DND-41 (cell line): ENCODE results near the gene PLD1.

ENCODE experiments used
- ATAC-seq: fragments of 200-7000 bp; cut with Tn5 transposase; 3 replicates; pipeline ENCODE4 v1.9.1; 2021; ENCODE audit warnings: low read depth; ENCODE audit not compliant: insufficient read depth
- DNase-seq: peaks from one replicate; pipeline ENCODE4 v3.0.0-alpha.2; 2020
- H2AFZ ChIP-seq: 2 replicates; pipeline ENCODE4 v1.6.0; 2012; ENCODE audit warnings: low read depth, low read length
- H3K27ac ChIP-seq: 2 replicates; pipeline ENCODE4 v1.5.1; 2012; ENCODE audit warnings: low read length, inconsistent platforms
- H3K27me3 ChIP-seq: fragments of 200-600 bp; sonication (generic); 2 replicates; pipeline ENCODE4 v1.6.0; 2012; ENCODE audit warnings: low read length, mild to moderate bottlenecking, inconsistent platforms; ENCODE audit not compliant: insufficient read depth, poor library complexity
- H3K36me3 ChIP-seq: 2 replicates; pipeline ENCODE4 v1.5.1; 2012; ENCODE audit warnings: low read length, inconsistent platforms; ENCODE audit not compliant: insufficient read depth
- H3K4me1 ChIP-seq: 2 replicates; pipeline ENCODE4 v1.5.1; 2012; ENCODE audit warnings: mild to moderate bottlenecking, low read length; ENCODE audit not compliant: insufficient read depth
- H3K4me2 ChIP-seq: 2 replicates; pipeline ENCODE4 v1.6.0; 2012; ENCODE audit warnings: mild to moderate bottlenecking, moderate library complexity, low read length, inconsistent platforms; ENCODE audit not compliant: insufficient read depth
- H3K4me3 ChIP-seq, 2 experiments: fragments of 200-600 bp in 1 of 2; shearing (Covaris generic) in 1 of 2; 2 replicates each; pipeline ENCODE4 v1.5.1; 2012 to 2016; ENCODE audit warnings: inconsistent platforms in 2 of 2, low read length in 2 of 2, mild to moderate bottlenecking in 2 of 2, low read depth in 1 of 2, moderate library complexity in 1 of 2
- H3K79me2 ChIP-seq: 2 replicates; pipeline ENCODE4 v1.6.0; 2012; ENCODE audit warnings: low read length, inconsistent platforms; ENCODE audit not compliant: insufficient read depth
- H3K9ac ChIP-seq: 2 replicates; pipeline ENCODE4 v1.6.0; 2012; ENCODE audit warnings: low read depth, mild to moderate bottlenecking, inconsistent platforms, low read length, moderate library complexity
- H3K9me3 ChIP-seq: 2 replicates; pipeline ENCODE4 v1.5.1; 2012; ENCODE audit warnings: low read length, moderate library complexity, mild to moderate bottlenecking, inconsistent platforms; ENCODE audit not compliant: insufficient read depth, severe bottlenecking
- H4K20me1 ChIP-seq: 2 replicates; pipeline ENCODE4 v1.6.0; 2012; ENCODE audit warnings: low read length; ENCODE audit not compliant: insufficient read depth
- CTCF ChIP-seq: IDR thresholded peaks from 2 replicates; pipeline ENCODE4 v1.5.1; 2012; ENCODE audit warnings: borderline replicate concordance, low read length, moderate library complexity, mild to moderate bottlenecking; ENCODE audit not compliant: poor library complexity, severe bottlenecking; ENCODE audit errors: extremely low read depth
- EZH2 ChIP-seq: IDR thresholded peaks from 3 replicates; pipeline ENCODE4 v1.6.1; 2012; ENCODE audit warnings: borderline replicate concordance, low read depth, mild to moderate bottlenecking, moderate library complexity, low read length, inconsistent platforms; ENCODE audit not compliant: severe bottlenecking

Gene PLD1

DNA sequence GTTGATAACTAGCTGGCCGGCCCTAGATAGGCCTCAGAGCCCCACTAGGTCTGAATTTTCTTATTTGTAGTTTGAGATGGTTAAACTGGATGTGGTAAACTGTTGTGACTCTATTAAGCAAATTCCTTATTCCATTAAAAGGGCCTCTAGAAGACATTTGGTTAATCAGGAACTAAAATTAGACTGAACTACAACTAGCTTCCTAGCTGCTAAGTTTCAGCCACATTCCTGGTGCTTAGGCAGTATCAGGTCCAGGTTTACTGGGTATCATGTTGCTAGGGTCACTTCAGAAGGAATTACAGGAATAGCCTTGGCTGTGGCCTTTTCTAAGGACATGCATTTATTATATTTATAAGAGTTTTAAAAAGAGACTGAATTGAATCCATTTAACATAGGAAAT is 136.3 kb downstream of the PLD1 start:
- no peak overlapping the region for H3K4me2 ChIP-seq
- H4K20me1 ChIP-seq = no peaks in the 10 kb centered on the region
- no peak overlapping the region for H2AFZ ChIP-seq
- no peaks in the 10 kb centered on the region for H3K4me1 ChIP-seq
- ATAC-seq = no peak
- no peak for DNase-seq
- no peak overlapping the region for H3K27ac ChIP-seq
- no peak overlapping the region for H3K4me3 ChIP-seq
- H3K79me2 ChIP-seq = no peaks in the 10 kb centered on the region
- TF ChIP-seq EZH2 = no peak
- TF ChIP-seq CTCF = no peak
- no peaks in the 10 kb centered on the region for H3K36me3 ChIP-seq
- no peak overlapping the region for H3K9ac ChIP-seq
- H3K9me3 ChIP-seq = no peaks in the 10 kb centered on the region
- no peaks in the 10 kb centered on the region for H3K27me3 ChIP-seq

GRCh38 chr3:171672538-171672937 is 137.7 kb downstream of the PLD1 start:
- Histone ChIP-seq H3K27ac (no peak overlapping the region), H2AFZ (no peak overlapping the region), H3K79me2 (no peaks in the 10 kb centered on the region), H4K20me1 (no peaks in the 10 kb centered on the region), H3K9me3 (no peaks in the 10 kb centered on the region), H3K4me3 (no peak overlapping the region), H3K27me3 (peaks cover 2% of the 10 kb centered on the region), H3K4me1 (no peaks in the 10 kb centered on the region), H3K36me3 (no peaks in the 10 kb centered on the region), H3K9ac (no peak overlapping the region), H3K4me2 (no peak overlapping the region)
- no peak for DNase-seq
- TF ChIP-seq EZH2 (no peak), CTCF (no peak)
- ATAC-seq = no peak

DNA sequence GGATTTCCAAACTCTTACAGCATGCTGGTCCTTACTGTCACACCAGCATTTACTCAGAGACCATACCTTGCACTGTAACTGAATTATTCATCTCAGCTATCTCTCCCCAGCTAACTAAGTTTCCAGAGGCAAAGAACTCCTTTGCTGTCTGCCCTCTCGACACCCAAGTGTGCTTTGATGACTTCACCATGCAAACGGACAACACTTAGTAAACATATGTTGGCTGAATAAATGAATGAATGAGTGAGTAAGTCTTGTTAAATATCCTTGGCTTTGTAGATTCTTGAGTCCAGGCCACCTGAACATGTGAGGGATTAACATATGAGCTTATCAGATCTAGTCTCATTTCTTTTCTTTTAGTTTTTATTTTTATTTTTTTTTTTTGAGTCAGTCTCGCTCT is 138.2 kb downstream of the PLD1 start:
- no peak overlapping the region for H3K4me2 ChIP-seq
- H3K27me3 ChIP-seq = peaks cover 2% of the 10 kb centered on the region
- H3K4me1 ChIP-seq = no peaks in the 10 kb centered on the region
- no peak for TF ChIP-seq EZH2
- TF ChIP-seq CTCF = no peak
- no peaks in the 10 kb centered on the region for H3K9me3 ChIP-seq
- no peaks in the 10 kb centered on the region for H3K79me2 ChIP-seq
- no peak overlapping the region for H3K4me3 ChIP-seq
- H4K20me1 ChIP-seq = no peaks in the 10 kb centered on the region
- no peak overlapping the region for H3K27ac ChIP-seq
- DNase-seq (no peak), ATAC-seq (no peak)
- H2AFZ ChIP-seq = no peak overlapping the region
- H3K9ac ChIP-seq = no peak overlapping the region
- H3K36me3 ChIP-seq = no peaks in the 10 kb centered on the region

GRCh38 chr3:171671709-171672108 is 138.6 kb downstream of the PLD1 start:
- H3K4me3 ChIP-seq = no peak overlapping the region
- H3K79me2 ChIP-seq = no peaks in the 10 kb centered on the region
- ATAC-seq (no peak), DNase-seq (no peak)
- no peaks in the 10 kb centered on the region for H3K9me3 ChIP-seq
- H3K36me3 ChIP-seq = no peaks in the 10 kb centered on the region
- no peak overlapping the region for H2AFZ ChIP-seq
- no peak overlapping the region for H3K9ac ChIP-seq
- no peaks in the 10 kb centered on the region for H4K20me1 ChIP-seq
- no peak overlapping the region for H3K4me2 ChIP-seq
- no peaks in the 10 kb centered on the region for H3K4me1 ChIP-seq
- peaks cover 2% of the 10 kb centered on the region for H3K27me3 ChIP-seq
- no peak overlapping the region for H3K27ac ChIP-seq
- TF ChIP-seq EZH2 (no peak), CTCF (no peak)
